ENCODE measurements around the gene BACE2.

DNA sequence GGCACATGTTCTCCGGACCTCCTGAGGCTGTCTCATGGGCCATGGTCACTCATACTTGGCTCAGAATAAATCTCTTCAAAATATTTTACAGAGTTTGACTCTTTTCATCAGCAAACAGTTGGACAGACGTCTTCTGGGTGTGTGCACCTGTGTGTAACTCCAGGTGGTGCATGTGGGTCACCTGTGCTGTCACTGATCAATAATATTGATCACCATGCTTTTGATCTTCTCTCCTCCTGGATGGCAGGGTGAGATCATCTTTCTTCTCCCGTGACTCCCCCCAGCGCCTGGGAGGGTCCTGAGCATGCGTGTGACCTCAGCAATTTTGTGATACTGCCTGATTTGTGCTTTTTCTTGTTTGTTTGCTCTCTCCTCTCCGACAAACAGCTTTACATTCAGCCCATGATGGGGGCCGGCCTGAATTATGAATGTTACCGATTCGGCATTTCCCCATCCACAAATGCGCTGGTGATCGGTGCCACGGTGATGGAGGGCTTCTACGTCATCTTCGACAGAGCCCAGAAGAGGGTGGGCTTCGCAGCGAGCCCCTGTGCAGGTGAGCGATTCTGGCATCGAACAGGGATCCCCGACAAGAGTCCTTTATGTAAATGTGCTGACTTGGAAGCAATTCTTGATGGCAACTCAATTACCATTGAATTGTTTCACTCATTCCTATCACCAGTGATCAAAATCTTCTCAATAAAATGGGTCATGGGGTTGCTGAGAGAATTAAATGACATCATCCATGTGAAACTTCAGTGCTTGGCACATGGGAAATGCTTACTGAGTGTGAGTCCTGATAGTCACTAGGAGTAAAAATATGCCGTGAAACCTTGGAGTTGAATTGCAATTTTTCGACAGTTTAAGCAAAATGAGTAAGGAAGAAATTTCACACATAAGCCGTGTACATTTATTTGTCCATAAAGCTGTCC is 89.1 kb downstream of the BACE2 start:
- TF ChIP-seq EZH2 (IDR thresholded peaks at IDR 0.05; ENCODE audit: insufficient read depth, low read length) (no peak), CTCF (IDR thresholded peaks at IDR 0.05; ENCODE audit: insufficient read depth, low read depth, low read length) (no peak)
